ENCODE results near the gene FABP2. TPM values are rescaled to one million over a fixed set of nuclear protein-coding genes. Genes with fewer than 3 reads are reported as not detected.
"Not testable (repeated sequence)": the region's sequence is repeated elsewhere in the genome, so short reads cannot be mapped to it uniquely, and the experiment has no call there.

The FABP2 gene
- total and polyA plus RNA-seq, 2 of the 8 experiments (the other 6 are each of a cell fraction or from before 2014, with no cell fraction given): not detected

DNA sequence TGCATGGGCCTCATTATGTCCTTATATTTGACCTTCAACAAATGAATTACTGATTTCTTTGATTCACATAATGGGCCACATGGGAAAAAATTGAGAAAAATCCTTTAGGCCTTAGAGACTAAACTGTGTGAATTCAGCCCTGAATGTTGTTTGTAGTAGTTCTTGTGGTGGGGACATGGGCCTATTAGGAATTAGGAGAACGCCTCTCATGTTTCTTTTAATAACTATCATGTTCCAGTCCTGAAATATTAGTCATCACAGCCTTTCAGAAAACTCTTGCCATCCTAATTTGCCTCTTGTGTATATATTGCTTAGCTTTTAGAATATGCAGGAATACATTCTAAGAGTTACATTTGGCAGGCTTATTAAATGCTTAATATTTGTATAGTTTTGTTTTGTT lies 34.1 kb upstream of the FABP2 start:
- H3K18ac ChIP-seq (ENCODE audit: extremely low read depth, low read length); H3K79me2 ChIP-seq (ENCODE audit: control insufficient read depth in 1 of 2, insufficient read depth in 2 of 2, low read length in 2 of 2); H3K79me1 ChIP-seq (ENCODE audit: low read depth, low read length); H3K9me3 ChIP-seq (ENCODE audit: insufficient read depth in 2 of 2, low read depth in 1 of 2, low read length in 1 of 2); H3K23ac ChIP-seq (ENCODE audit: insufficient read length); H2AFZ ChIP-seq (ENCODE audit: low read length); POLR2A ChIA-PET (ENCODE audit: partially characterized antibody); CTCF ChIA-PET (ENCODE audit: partially characterized antibody); H3K9ac ChIP-seq (replicated peaks in 1 of 4; ENCODE audit: extremely low read depth in 1 of 4, low read depth in 3 of 4, low read length in 3 of 4); H2AK5ac ChIP-seq (ENCODE audit: low read depth, low read length); FAIRE-seq; DNase-seq (ENCODE audit: low read depth in 1 of 2, low spot score in 2 of 2); H2BK15ac ChIP-seq (ENCODE audit: low read length); H3K23me2 ChIP-seq (ENCODE audit: low read depth, low read length); H4K91ac ChIP-seq (replicated peaks; ENCODE audit: insufficient read length, low read length); H3K27ac ChIP-seq (ENCODE audit: low read depth, low read length); H3K56ac ChIP-seq (replicated peaks; ENCODE audit: insufficient read length, low read depth, low read length); H4K5ac ChIP-seq (ENCODE audit: insufficient read length, low read depth, low read length); H3K4ac ChIP-seq (replicated peaks; ENCODE audit: insufficient read length, low read depth, low read length); H3K14ac ChIP-seq (ENCODE audit: insufficient read length); H3K36me3 ChIP-seq (ENCODE audit: control insufficient read depth in 2 of 4, insufficient read depth in 4 of 4, low read length in 3 of 4); H3K4me3 ChIP-seq (ENCODE audit: extremely low read depth in 1 of 4, insufficient read depth in 2 of 4, low read depth in 3 of 4, low read length in 4 of 4); H2BK20ac ChIP-seq (ENCODE audit: low read length); H2BK120ac ChIP-seq (replicated peaks; ENCODE audit: low read depth, low read length); H4K20me1 ChIP-seq (replicated peaks in 1 of 2; ENCODE audit: control insufficient read depth in 1 of 2, insufficient read depth in 2 of 2, low read length in 2 of 2); H2BK12ac ChIP-seq (ENCODE audit: low read depth, low read length); H2BK5ac ChIP-seq (ENCODE audit: low read depth, low read length); H3K4me2 ChIP-seq (ENCODE audit: insufficient read depth in 1 of 2, low read depth in 2 of 2, low read length in 2 of 2); H3K4me1 ChIP-seq (replicated peaks in 1 of 4; ENCODE audit: control insufficient read depth in 3 of 4, insufficient read depth in 4 of 4, low read length in 3 of 4); H4K8ac ChIP-seq (ENCODE audit: extremely low read depth, insufficient read depth, low read length); H3K27me3 ChIP-seq (replicated peaks in 1 of 4; ENCODE audit: control insufficient read depth in 3 of 4, extremely low read depth in 1 of 4, insufficient read depth in 3 of 4, low read length in 3 of 4): not testable (repeated sequence)
- 100% methylated on average over 1 of the region's 1 CpG; no CpG with 5 or more reads in 1 of the 2 experiments for WGBS, 2 experiments (ENCODE audit: extremely low coverage in 1 of 2, insufficient coverage in 1 of 2, insufficient read length in 1 of 2, insufficient replicate concordance in 2 of 2, low coverage in 1 of 2, low lambda C conversion rate in 2 of 2, missing lambda C conversion rate in 1 of 2)

- H4K20me1 ChIP-seq (replicated peaks in 1 of 2; ENCODE audit: control insufficient read depth in 1 of 2, insufficient read depth in 2 of 2, low read length in 2 of 2); H3K36me3 ChIP-seq (ENCODE audit: control insufficient read depth in 2 of 4, insufficient read depth in 4 of 4, low read length in 3 of 4); H2BK20ac ChIP-seq (ENCODE audit: low read length); DNase-seq (ENCODE audit: low read depth in 1 of 2, low spot score in 2 of 2); H2BK12ac ChIP-seq (ENCODE audit: low read depth, low read length); H3K27ac ChIP-seq (ENCODE audit: low read depth, low read length); H3K27me3 ChIP-seq (replicated peaks in 1 of 4; ENCODE audit: control insufficient read depth in 3 of 4, extremely low read depth in 1 of 4, insufficient read depth in 3 of 4, low read length in 3 of 4); H3K79me1 ChIP-seq (ENCODE audit: low read depth, low read length); H3K9me3 ChIP-seq (ENCODE audit: insufficient read depth in 2 of 2, low read depth in 1 of 2, low read length in 1 of 2); FAIRE-seq; H4K8ac ChIP-seq (ENCODE audit: extremely low read depth, insufficient read depth, low read length); H3K79me2 ChIP-seq (ENCODE audit: control insufficient read depth in 1 of 2, insufficient read depth in 2 of 2, low read length in 2 of 2); H4K5ac ChIP-seq (ENCODE audit: insufficient read length, low read depth, low read length); H2BK5ac ChIP-seq (ENCODE audit: low read depth, low read length); H2AFZ ChIP-seq (ENCODE audit: low read length); H2AK5ac ChIP-seq (ENCODE audit: low read depth, low read length); POLR2A ChIA-PET (ENCODE audit: partially characterized antibody); H2BK120ac ChIP-seq (replicated peaks; ENCODE audit: low read depth, low read length); H3K14ac ChIP-seq (ENCODE audit: insufficient read length); H3K23ac ChIP-seq (ENCODE audit: insufficient read length); H3K4me2 ChIP-seq (ENCODE audit: insufficient read depth in 1 of 2, low read depth in 2 of 2, low read length in 2 of 2); H3K4me1 ChIP-seq (replicated peaks in 1 of 4; ENCODE audit: control insufficient read depth in 3 of 4, insufficient read depth in 4 of 4, low read length in 3 of 4); H3K9ac ChIP-seq (replicated peaks in 1 of 4; ENCODE audit: extremely low read depth in 1 of 4, low read depth in 3 of 4, low read length in 3 of 4); H4K91ac ChIP-seq (replicated peaks; ENCODE audit: insufficient read length, low read length); H3K23me2 ChIP-seq (ENCODE audit: low read depth, low read length); H3K4me3 ChIP-seq (ENCODE audit: extremely low read depth in 1 of 4, insufficient read depth in 2 of 4, low read depth in 3 of 4, low read length in 4 of 4); H3K56ac ChIP-seq (replicated peaks; ENCODE audit: insufficient read length, low read depth, low read length); H3K4ac ChIP-seq (replicated peaks; ENCODE audit: insufficient read length, low read depth, low read length); H2BK15ac ChIP-seq (ENCODE audit: low read length); H3K18ac ChIP-seq (ENCODE audit: extremely low read depth, low read length); CTCF ChIA-PET (ENCODE audit: partially characterized antibody): not testable (repeated sequence)
- WGBS, 2 experiments (ENCODE audit: extremely low coverage in 1 of 2, insufficient coverage in 1 of 2, insufficient read length in 1 of 2, insufficient replicate concordance in 2 of 2, low coverage in 1 of 2, low lambda C conversion rate in 2 of 2, missing lambda C conversion rate in 1 of 2): 75% methylated on average over 3 of the region's 3 CpGs; no CpG with 5 or more reads in 1 of the 2 experiments
These were observed 31.4 kb upstream of the FABP2 start for GRCh38 chr4:119353364-119353763.

All from H1 (cell line).